Measurements from ENCODE around the gene MAVS. TPM values are rescaled to one million over a fixed set of nuclear protein-coding genes. Genes with fewer than 3 reads are reported as not detected.

Gene MAVS
- total and polyA plus RNA-seq, 9 of the 15 experiments (the other 6 are each of a cell fraction or from before 2014, with no cell fraction given) = 1.6 to 22.0 (median 11.3) TPM

GRCh38 chr20:3889489-3890397, 43.1 kb downstream of the MAVS start (continued):
- TF ChIP-seq KHSRP (IDR thresholded peaks at IDR 0.05) (no peak), ZNF780A (CRISPR knock-in tag; IDR thresholded peaks at IDR 0.05) (no peak), FOXP4 (CRISPR knock-in tag; IDR thresholded peaks at IDR 0.05; ENCODE audit: borderline replicate concordance) (0 out of 2 replicates have a peak, but pooled peaks have one; percentile 71), ZNF133 (CRISPR knock-in tag; IDR thresholded peaks at IDR 0.05) (no peak), ZHX1 (conservative IDR thresholded peaks at IDR 0.05; ENCODE audit: low read length) (no peak), PPARD (CRISPR knock-in tag; IDR thresholded peaks at IDR 0.05) (no peak), ZBTB40 (IDR thresholded peaks at IDR 0.05) (0 out of 2 replicates have a peak, but pooled peaks have one; percentile 11), ZBTB40 (CRISPR knock-in tag; IDR thresholded peaks at IDR 0.05) (no peak), ATF7 (IDR thresholded peaks at IDR 0.05) (no peak), ETV6 (IDR thresholded peaks at IDR 0.05; ENCODE audit: borderline replicate concordance in 1 of 2, low read depth in 2 of 2, low read length in 1 of 2) (no peak), ETV6 (CRISPR knock-in tag; IDR thresholded peaks at IDR 0.05; ENCODE audit: borderline replicate concordance) (no peak), WHSC1 (IDR thresholded peaks at IDR 0.05; ENCODE audit: low read length) (no peak), GTF2F1 (IDR thresholded peaks at IDR 0.05; ENCODE audit: low read depth, low read length) (no peak)
